MM.1S (cell line): ENCODE data around the gene MDM1.

ENCODE experiments used
- DNase-seq: peaks from one replicate; pipeline ENCODE4 v3.0.0-alpha.2; 2015
- H2AFZ ChIP-seq: fragments of 300-600 bp; sonication (generic); 2 replicates; pipeline ENCODE4 v1.6.0; 2016; ENCODE audit warnings: antibody characterized with exemption, low read length
- H3F3A ChIP-seq: fragments of 300-600 bp; sonication (generic); 2 replicates; pipeline ENCODE4 v1.6.1; 2016; ENCODE audit warnings: mild to moderate bottlenecking, antibody characterized with exemption, low read length, moderate library complexity, mixed read lengths; ENCODE audit not compliant: insufficient read depth
- H3K27ac ChIP-seq: fragments of 300-600 bp; sonication (generic); 2 replicates; pipeline ENCODE4 v1.5.1; 2016; ENCODE audit warnings: mild to moderate bottlenecking, low read length
- H3K27me3 ChIP-seq: fragments of 300-600 bp; sonication (generic); replicated peaks from 2 replicates; pipeline ENCODE4 v1.6.0; 2016; ENCODE audit warnings: low read length; ENCODE audit not compliant: insufficient read depth
- H3K36me3 ChIP-seq: fragments of 300-600 bp; sonication (generic); replicated peaks from 2 replicates; pipeline ENCODE4 v1.6.1; 2016; ENCODE audit warnings: mild to moderate bottlenecking, low read length, mixed read lengths; ENCODE audit not compliant: insufficient read depth
- H3K4me1 ChIP-seq: fragments of 300-600 bp; sonication (generic); 2 replicates; pipeline ENCODE4 v1.6.1; 2016; ENCODE audit warnings: low read length, mixed read lengths
- H3K4me2 ChIP-seq: fragments of 300-600 bp; sonication (generic); 2 replicates; pipeline ENCODE4 v1.6.0; 2016; ENCODE audit warnings: low read depth, low read length
- H3K4me3 ChIP-seq: fragments of 300-600 bp; sonication (generic); 2 replicates; pipeline ENCODE4 v1.5.1; 2016; ENCODE audit warnings: low read length, mixed read lengths
- H3K79me2 ChIP-seq: fragments of 300-600 bp; sonication (generic); 2 replicates; pipeline ENCODE4 v1.6.1; 2016; ENCODE audit warnings: mixed run types, low read length, mixed read lengths
- H3K9ac ChIP-seq: fragments of 300-600 bp; sonication (generic); 2 replicates; pipeline ENCODE4 v1.6.1; 2016; ENCODE audit warnings: low read length, mixed read lengths
- H3K9me2 ChIP-seq: fragments of 300-600 bp; sonication (generic); replicated peaks from 2 replicates; pipeline ENCODE4 v1.6.1; 2016; ENCODE audit warnings: mild to moderate bottlenecking, low read length, mixed read lengths; ENCODE audit not compliant: insufficient read depth
- H3K9me3 ChIP-seq: fragments of 300-600 bp; sonication (generic); replicated peaks from 2 replicates; pipeline ENCODE4 v1.6.1; 2016; ENCODE audit warnings: mild to moderate bottlenecking, low read length, mixed read lengths; ENCODE audit not compliant: insufficient read depth
- H4K20me1 ChIP-seq: fragments of 300-600 bp; sonication (generic); 2 replicates; pipeline ENCODE4 v1.6.1; 2016; ENCODE audit warnings: mild to moderate bottlenecking, low read length, moderate library complexity, mixed read lengths; ENCODE audit not compliant: insufficient read depth
- EZH2 ChIP-seq: fragments of 300-600 bp; sonication (generic); optimal IDR thresholded peaks from 2 replicates; pipeline ENCODE3; 2017; ENCODE audit warnings: low read depth, mild to moderate bottlenecking, antibody characterized with exemption, low read length, mixed read lengths
- EZH2phosphoT487 ChIP-seq: fragments of 300-600 bp; sonication (generic); IDR thresholded peaks from 2 replicates; pipeline ENCODE4 v1.6.1; 2018; ENCODE audit warnings: antibody characterized with exemption, low read length
- TF ChIP-seq, protein P1 (sequence below): fragments of 300-600 bp; sonication (generic); IDR thresholded peaks from 2 replicates; pipeline ENCODE4 v1.5.1; 2016; ENCODE audit warnings: antibody characterized with exemption, low read length, mixed read lengths

Gene MDM1

DNA sequence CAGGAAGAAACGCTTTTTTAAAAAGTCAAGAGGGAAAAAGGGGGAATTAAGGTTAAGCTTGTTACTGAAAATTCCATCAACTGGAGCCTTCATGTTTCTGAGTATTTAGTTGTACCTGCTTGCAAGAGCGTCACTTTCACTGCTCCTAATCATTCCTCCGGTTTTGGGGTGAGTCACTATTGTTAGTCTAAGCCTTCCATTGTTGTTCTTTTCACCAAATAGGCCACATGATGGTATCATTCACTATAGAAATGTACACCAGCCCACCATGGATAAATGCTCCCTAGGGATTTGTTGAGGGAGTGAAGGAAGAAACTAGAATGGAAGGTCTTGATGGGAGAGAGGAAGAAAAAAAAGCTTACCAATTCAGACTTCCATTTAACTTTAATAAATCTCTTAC, 81.7 kb downstream of the MDM1 start:
- Histone ChIP-seq H3K9me3 (no peaks in the 10 kb centered on the region), H3F3A (no peaks in the 10 kb centered on the region), H3K79me2 (no peaks in the 10 kb centered on the region), H3K27me3 (no peaks in the 10 kb centered on the region), H3K4me1 (no peaks in the 10 kb centered on the region), H3K27ac (no peak overlapping the region), H4K20me1 (no peaks in the 10 kb centered on the region), H3K4me3 (no peak overlapping the region), H3K4me2 (no peak overlapping the region), H3K36me3 (no peaks in the 10 kb centered on the region), H2AFZ (no peak overlapping the region), H3K9ac (no peak overlapping the region), H3K9me2 (no peaks in the 10 kb centered on the region)
- TF ChIP-seq, protein P1, sequence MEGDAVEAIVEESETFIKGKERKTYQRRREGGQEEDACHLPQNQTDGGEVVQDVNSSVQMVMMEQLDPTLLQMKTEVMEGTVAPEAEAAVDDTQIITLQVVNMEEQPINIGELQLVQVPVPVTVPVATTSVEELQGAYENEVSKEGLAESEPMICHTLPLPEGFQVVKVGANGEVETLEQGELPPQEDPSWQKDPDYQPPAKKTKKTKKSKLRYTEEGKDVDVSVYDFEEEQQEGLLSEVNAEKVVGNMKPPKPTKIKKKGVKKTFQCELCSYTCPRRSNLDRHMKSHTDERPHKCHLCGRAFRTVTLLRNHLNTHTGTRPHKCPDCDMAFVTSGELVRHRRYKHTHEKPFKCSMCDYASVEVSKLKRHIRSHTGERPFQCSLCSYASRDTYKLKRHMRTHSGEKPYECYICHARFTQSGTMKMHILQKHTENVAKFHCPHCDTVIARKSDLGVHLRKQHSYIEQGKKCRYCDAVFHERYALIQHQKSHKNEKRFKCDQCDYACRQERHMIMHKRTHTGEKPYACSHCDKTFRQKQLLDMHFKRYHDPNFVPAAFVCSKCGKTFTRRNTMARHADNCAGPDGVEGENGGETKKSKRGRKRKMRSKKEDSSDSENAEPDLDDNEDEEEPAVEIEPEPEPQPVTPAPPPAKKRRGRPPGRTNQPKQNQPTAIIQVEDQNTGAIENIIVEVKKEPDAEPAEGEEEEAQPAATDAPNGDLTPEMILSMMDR = no peak
- TF ChIP-seq EZH2phosphoT487 (no peak), EZH2 (no peak)
- DNase-seq = no peak

DNA sequence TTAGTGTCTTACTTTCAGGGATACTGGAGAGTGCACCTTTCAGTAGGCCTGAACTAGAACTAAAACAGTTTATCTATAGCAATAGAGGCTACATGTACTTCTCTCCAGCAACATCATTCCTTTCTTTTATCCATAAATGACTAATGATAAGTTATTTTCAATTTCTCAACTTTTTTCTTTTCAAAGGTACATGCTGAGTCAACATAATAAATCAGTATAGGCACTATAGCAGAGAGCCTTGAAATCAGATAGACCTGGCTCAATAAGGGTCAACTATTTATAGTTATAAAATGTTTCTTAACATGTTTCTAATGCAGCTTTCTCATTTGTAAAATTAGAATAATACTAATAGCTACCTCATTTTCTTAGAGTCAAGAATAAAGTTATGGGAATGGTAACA, 84.4 kb downstream of the MDM1 start:
- TF ChIP-seq EZH2 (no peak), EZH2phosphoT487 (no peak)
- TF ChIP-seq, protein P1 = no peak

DNA sequence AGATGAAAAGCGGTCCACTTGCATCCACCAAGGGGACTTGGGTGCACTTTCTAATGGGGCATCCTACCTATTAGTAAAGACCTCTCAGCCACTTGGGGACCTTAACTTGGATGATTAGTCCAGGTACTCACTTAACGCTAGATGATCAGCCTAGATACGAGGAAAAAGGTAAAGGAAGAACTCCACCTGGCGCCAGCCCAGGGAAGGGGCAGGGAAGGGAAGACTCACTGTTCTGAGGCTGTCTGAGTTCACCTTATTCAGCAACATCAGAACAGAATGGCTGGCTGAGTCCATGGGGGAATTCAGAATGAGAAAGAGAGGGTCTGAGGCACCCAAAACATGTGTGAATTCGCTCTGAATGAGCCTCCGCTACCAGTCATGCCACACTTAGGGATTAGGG, 85.8 kb downstream of the MDM1 start:
- Histone ChIP-seq H3K4me2 (no peak overlapping the region), H3K4me3 (no peak overlapping the region), H3K9ac (no peak overlapping the region), H4K20me1 (no peaks in the 10 kb centered on the region), H3K36me3 (no peaks in the 10 kb centered on the region), H3K79me2 (no peaks in the 10 kb centered on the region), H2AFZ (no peak overlapping the region), H3K9me3 (no peaks in the 10 kb centered on the region), H3K4me1 (peaks cover 5% of the 10 kb centered on the region), H3K27me3 (no peaks in the 10 kb centered on the region), H3F3A (peaks cover 3% of the 10 kb centered on the region; the same call in 1 of the 2 replicates), H3K27ac (no peak overlapping the region), H3K9me2 (no peaks in the 10 kb centered on the region)
- TF ChIP-seq EZH2 (no peak), EZH2phosphoT487 (no peak)
- TF ChIP-seq, protein P1 = no peak
- DNase-seq = no peak

More for the DNA sequence above, 84.4 kb downstream of the MDM1 start:
- Histone ChIP-seq H3K27me3 (no peaks in the 10 kb centered on the region), H3K9ac (no peak overlapping the region), H3K79me2 (no peaks in the 10 kb centered on the region), H3K36me3 (no peaks in the 10 kb centered on the region), H4K20me1 (no peaks in the 10 kb centered on the region), H3K9me2 (no peaks in the 10 kb centered on the region), H3K4me1 (no peaks in the 10 kb centered on the region), H3K4me2 (no peak overlapping the region), H3F3A (no peaks in the 10 kb centered on the region), H3K4me3 (no peak overlapping the region), H3K9me3 (no peaks in the 10 kb centered on the region), H2AFZ (no peak overlapping the region), H3K27ac (no peak overlapping the region)
- no peak for DNase-seq
